LHCN-M2 (cell line): ENCODE data around the gene TBXA2R. TPM values are rescaled to one million over a fixed set of nuclear protein-coding genes. Genes with fewer than 3 reads are reported as not detected.
A peak's percentile ranks its signal among the peaks of the same experiment; 100 is the strongest.
"Not testable (repeated sequence)": the region's sequence is repeated elsewhere in the genome, so short reads cannot be mapped to it uniquely, and the experiment has no call there.

Source experiments
- DNase-seq: peaks from one replicate; pipeline ENCODE4 v3.0.0-alpha.2; 2012; ENCODE audit warnings: low read depth
- total RNA-seq: library from RNA; depleted of rRNA; stranded (reverse); fragments of >200 nt; gene quantifications from 2 replicates; pipeline ENCODE4 v1.2.3, GENCODE V29; 2014

Gene TBXA2R
- total RNA-seq, 1 experiment from 2014 or later, result 0.57 TPM

- no peak for DNase-seq
Observed at GRCh38 chr19:3639479-3639878, 32.8 kb upstream of the TBXA2R start.

GRCh38 chr19:3638208-3639193, 31.8 kb upstream of the TBXA2R start:
- no peak for DNase-seq

- DNase-seq, result no peak
Observed at GRCh38 chr19:3637621-3638020, 30.9 kb upstream of the TBXA2R start.

GRCh38 chr19:3636962-3637361, 30.3 kb upstream of the TBXA2R start:
- no peak for DNase-seq

GRCh38 chr19:3636506-3636905, 29.8 kb upstream of the TBXA2R start:
- DNase-seq, result no peak

GRCh38 chr19:3634496-3635045, 27.9 kb upstream of the TBXA2R start:
- DNase-seq, result no peak

GRCh38 chr19:3633559-3633988, 26.9 kb upstream of the TBXA2R start:
- DNase-seq, result no peak

GRCh38 chr19:3632739-3633558, 26.3 kb upstream of the TBXA2R start:
- no peak for DNase-seq

- DNase-seq, result no peak
Observed at GRCh38 chr19:3632098-3632497, 25.4 kb upstream of the TBXA2R start.

- DNase-seq, result no peak
Observed at GRCh38 chr19:3631053-3631861, 24.6 kb upstream of the TBXA2R start.

- DNase-seq, result not testable (repeated sequence)
Observed at GRCh38 chr19:3628766-3629165, 22.1 kb upstream of the TBXA2R start.

- DNase-seq, result no peak
Observed at GRCh38 chr19:3627351-3627723, 20.7 kb upstream of the TBXA2R start.

- DNase-seq, result peak; percentile 97
Observed at GRCh38 chr19:3626473-3627350, 20.0 kb upstream of the TBXA2R start, which contains the start of gene CACTIN. Gene CACTIN, minus strand, starts transcription at chr19:3626790. Its CDS starts 28 bp downstream, at chr19:3626762.

- DNase-seq, result no peak
Observed at GRCh38 chr19:3625996-3626472, 19.4 kb upstream of the TBXA2R start.

GRCh38 chr19:3623716-3624115, 17.0 kb upstream of the TBXA2R start:
- DNase-seq, result no peak

GRCh38 chr19:3622224-3622623, 15.5 kb upstream of the TBXA2R start:
- DNase-seq, result no peak

GRCh38 chr19:3621689-3622088, 15.0 kb upstream of the TBXA2R start:
- no peak for DNase-seq

- no peak for DNase-seq
Observed at GRCh38 chr19:3620817-3621547, 14.3 kb upstream of the TBXA2R start.

GRCh38 chr19:3620145-3620816, 13.6 kb upstream of the TBXA2R start:
- DNase-seq, result no peak
